GDM1 (cell line): ENCODE data around the gene RAB3B.
"Not testable (repeated sequence)": the region's sequence is repeated elsewhere in the genome, so short reads cannot be mapped to it uniquely, and the experiment has no call there.

Experiments used
- DNase-seq: peaks from one replicate; lab custom pipeline; 2025; lab: John Stamatoyannopoulos, UW

RAB3B gene

GRCh38 chr1:51919684-51920083 lies 70.8 kb downstream of the RAB3B start:
- no peak for DNase-seq

- DNase-seq: no peak
Observed at GRCh38 chr1:51916587-51917405, 73.7 kb downstream of the RAB3B start.

- DNase-seq: no peak
Observed at GRCh38 chr1:51915951-51916350, 74.5 kb downstream of the RAB3B start.

- DNase-seq: no peak
Observed at GRCh38 chr1:51912881-51913280, 77.6 kb downstream of the RAB3B start.

GRCh38 chr1:51910221-51911000 lies 80.1 kb downstream of the RAB3B start:
- DNase-seq: no peak

- no peak for DNase-seq
Observed at GRCh38 chr1:51908499-51908898, 82.0 kb downstream of the RAB3B start.

GRCh38 chr1:51907079-51907702 lies 83.3 kb downstream of the RAB3B start:
- DNase-seq: no peak

GRCh38 chr1:51906306-51907078 lies 84.0 kb downstream of the RAB3B start:
- DNase-seq: no peak

GRCh38 chr1:51902456-51902855 lies 88.0 kb downstream of the RAB3B start:
- DNase-seq: no peak

GRCh38 chr1:51901151-51901550 lies 89.3 kb downstream of the RAB3B start:
- DNase-seq: no peak

GRCh38 chr1:51899022-51899421 lies 91.5 kb downstream of the RAB3B start:
- DNase-seq: no peak

GRCh38 chr1:51898090-51898734 lies 92.3 kb downstream of the RAB3B start:
- DNase-seq: no peak

- DNase-seq: no peak
Observed at GRCh38 chr1:51897699-51898031, 92.8 kb downstream of the RAB3B start.

GRCh38 chr1:51894748-51895147 lies 95.8 kb downstream of the RAB3B start:
- DNase-seq: not testable (repeated sequence)

- DNase-seq: peak; percentile 99
Observed at GRCh38 chr1:51878616-51879336, 111.7 kb downstream of the RAB3B start, which contains the start of gene NRDC. Gene NRDC (minus strand): TSS chr1:51878727. CDS start chr1:51878615, 112 bp downstream.

- no peak for DNase-seq
Observed at GRCh38 chr1:51878308-51878615, 112.2 kb downstream of the RAB3B start.

GRCh38 chr1:51877434-51878307 lies 112.8 kb downstream of the RAB3B start:
- no peak for DNase-seq

GRCh38 chr1:51875836-51876235 lies 114.7 kb downstream of the RAB3B start:
- no peak for DNase-seq

GRCh38 chr1:51875291-51875772 lies 115.2 kb downstream of the RAB3B start:
- no peak for DNase-seq

GRCh38 chr1:51873270-51873669 lies 117.2 kb downstream of the RAB3B start:
- not testable (repeated sequence) for DNase-seq
